SK-N-SH (cell line): ENCODE data around the gene ANKRD44. TPM values are rescaled to one million over a fixed set of nuclear protein-coding genes. Genes with fewer than 3 reads are reported as not detected.

Source experiments
- CTCF ChIA-PET: fragments of 300-600, 350-600 bp; formaldehyde crosslinking; extraction: SDS; loops from one replicate; lab custom pipeline; 2021; lab: Yijun Ruan, JAX
- POLR2A ChIA-PET: fragments of 350-600 bp; sonication (Branson Sonifier 250); formaldehyde crosslinking; extraction: SDS; loops from one replicate; lab custom pipeline; 2020; ENCODE audit warnings: antibody characterized with exemption, inconsistent platforms; lab: Yijun Ruan, JAX
- DNase-seq: peaks from one replicate; pipeline ENCODE4 v3.0.0; 2012
- H2AFZ ChIP-seq: fragments of 200-600 bp; sonication (generic); 2 replicates; pipeline ENCODE4 v1.8.1; 2016; ENCODE audit warnings: antibody characterized with exemption, mild to moderate bottlenecking, low read depth
- H3F3A ChIP-seq: fragments of 200-600 bp; sonication (generic); replicated peaks from 2 replicates; pipeline ENCODE3; 2016; ENCODE audit warnings: antibody characterized with exemption, mild to moderate bottlenecking; ENCODE audit not compliant: insufficient read depth
- H3K27ac ChIP-seq, 2 experiments: fragments of 200-500 bp in 1 of 2; fragments of 200-600 bp in 1 of 2; sonication (Bioruptor generic) in 1 of 2; sonication (generic), shearing (Covaris generic) in 1 of 2; 2 replicates each; pipeline versions ENCODE4 v1.5.1 to v1.6.1; 2014 to 2016; ENCODE audit warnings: low read depth in 2 of 2, inconsistent platforms in 1 of 2, low read length in 1 of 2, mild to moderate bottlenecking in 1 of 2, mixed read lengths in 1 of 2
- H3K27me3 ChIP-seq: fragments of 200-600 bp; sonication (generic), shearing (Covaris generic); 2 replicates; pipeline ENCODE4 v1.6.1; 2016; ENCODE audit warnings: mixed run types; ENCODE audit not compliant: insufficient read depth
- H3K36me3 ChIP-seq, 2 experiments: fragments of 200-500 bp in 1 of 2; fragments of 200-600 bp in 1 of 2; sonication (Bioruptor generic) in 1 of 2; sonication (generic) in 1 of 2; replicated peaks in 1 of 2; 2 replicates each; pipeline versions ENCODE3 to v1.5.1; 2014 to 2016; ENCODE audit warnings: low read length in 1 of 2, mild to moderate bottlenecking in 1 of 2; ENCODE audit not compliant: insufficient read depth in 2 of 2, control insufficient read depth in 1 of 2
- H3K4me1 ChIP-seq, 2 experiments: fragments of 200-500 bp in 1 of 2; fragments of 200-600 bp in 1 of 2; sonication (Bioruptor generic) in 1 of 2; sonication (generic), shearing (Covaris generic) in 1 of 2; 2 replicates each; pipeline versions ENCODE4 v1.5.1 to v1.6.1; 2014 to 2016; ENCODE audit warnings: low read depth in 1 of 2, low read length in 1 of 2, mixed run types in 1 of 2; ENCODE audit not compliant: insufficient read depth in 2 of 2, control insufficient read depth in 1 of 2
- H3K4me2 ChIP-seq: fragments of 200-600 bp; sonication (generic), shearing (Covaris generic); 2 replicates; pipeline ENCODE4 v1.6.1; 2017; ENCODE audit warnings: mixed run types
- H3K4me3 ChIP-seq, 2 experiments: fragments of 200-500 bp in 1 of 2; fragments of 200-600 bp in 1 of 2; sonication (Bioruptor generic) in 1 of 2; sonication (generic), shearing (Covaris generic) in 1 of 2; 2 replicates each; pipeline versions ENCODE4 v1.5.1 to v1.8.1; 2014 to 2016; ENCODE audit warnings: low read depth in 2 of 2, inconsistent platforms in 1 of 2, low read length in 1 of 2, mild to moderate bottlenecking in 1 of 2, mixed read lengths in 1 of 2, moderate library complexity in 1 of 2
- H3K79me2 ChIP-seq: fragments of 200-600 bp; sonication (generic); 2 replicates; pipeline ENCODE4 v1.8.1; 2017; ENCODE audit warnings: mild to moderate bottlenecking; ENCODE audit not compliant: insufficient read depth
- H3K9ac ChIP-seq: fragments of 200-600 bp; sonication (generic); 2 replicates; pipeline ENCODE4 v1.6.1; 2017; ENCODE audit warnings: mixed run types
- H3K9me2 ChIP-seq: fragments of 200-600 bp; sonication (generic); 2 replicates; pipeline ENCODE4 v1.6.1; 2017; ENCODE audit warnings: mixed run types
- H3K9me3 ChIP-seq: fragments of 200-600 bp; sonication (generic); 2 replicates; pipeline ENCODE4 v1.6.1; 2017; ENCODE audit warnings: mixed run types, mild to moderate bottlenecking, moderate library complexity
- H4K20me1 ChIP-seq: fragments of 200-600 bp; sonication (generic); 2 replicates; pipeline ENCODE4 v1.6.1; 2017; ENCODE audit warnings: mild to moderate bottlenecking, mixed run types; ENCODE audit not compliant: insufficient read depth
- CHD2 ChIP-seq: fragments of 150-350 bp; IDR thresholded peaks from 2 replicates; pipeline ENCODE4 v1.6.1; 2018; ENCODE audit warnings: low read length; ENCODE audit not compliant: partially characterized antibody
- CTCF ChIP-seq: fragments of 200-600 bp; sonication (generic); IDR thresholded peaks from 2 replicates; pipeline ENCODE4 v1.6.1; 2017; ENCODE audit warnings: antibody characterized with exemption, mild to moderate bottlenecking, moderate library complexity
- EP300 ChIP-seq, 2 experiments: IDR thresholded peaks; 2 replicates each; pipeline versions ENCODE4 v1.4.0 to v1.6.1; 2012; ENCODE audit warnings: borderline replicate concordance in 1 of 2, low read depth in 1 of 2, low read length in 1 of 2
- FOSL2 ChIP-seq: IDR thresholded peaks from 2 replicates; pipeline ENCODE4 v1.4.0; 2012; ENCODE audit warnings: low read depth, mild to moderate bottlenecking, moderate library complexity, borderline replicate concordance
- GABPA ChIP-seq: IDR thresholded peaks from 2 replicates; pipeline ENCODE4 v1.4.0; 2012; ENCODE audit warnings: low read depth, mild to moderate bottlenecking
- IRF3 ChIP-seq: fragments of 150-350 bp; IDR thresholded peaks from 2 replicates; pipeline ENCODE4 v1.6.1; 2016; ENCODE audit warnings: mild to moderate bottlenecking, low read depth, low read length
- JUND ChIP-seq: IDR thresholded peaks from 2 replicates; pipeline ENCODE4 v1.4.0; 2012
- MEF2A ChIP-seq: IDR thresholded peaks from 2 replicates; pipeline ENCODE4 v1.4.0; 2012; ENCODE audit warnings: low read depth, borderline replicate concordance
- NFIC ChIP-seq: IDR thresholded peaks from 2 replicates; pipeline ENCODE4 v1.4.0; 2012; ENCODE audit warnings: borderline replicate concordance
- NRF1 ChIP-seq: IDR thresholded peaks from 2 replicates; pipeline ENCODE4 v1.6.1; 2012; ENCODE audit warnings: low read depth, mild to moderate bottlenecking, low read length
- PBX3 ChIP-seq: IDR thresholded peaks from 2 replicates; pipeline ENCODE4; 2012
- POLR2AphosphoS5 ChIP-seq: IDR thresholded peaks from 2 replicates; pipeline ENCODE4 v1.6.1; 2012; ENCODE audit warnings: low read depth, low read length
- RAD21 ChIP-seq: IDR thresholded peaks from 2 replicates; pipeline ENCODE4 v1.6.1; 2012; ENCODE audit warnings: mild to moderate bottlenecking, low read length
- RCOR1 ChIP-seq: fragments of 150-350 bp; IDR thresholded peaks from 2 replicates; pipeline ENCODE4 v1.6.1; 2017; ENCODE audit warnings: antibody characterized with exemption, low read length
- RXRA ChIP-seq: IDR thresholded peaks from 2 replicates; pipeline ENCODE4 v1.4.0; 2012; ENCODE audit warnings: low read depth, mild to moderate bottlenecking, borderline replicate concordance
- SIN3A ChIP-seq: IDR thresholded peaks from 2 replicates; pipeline ENCODE4 v1.6.1; 2012; ENCODE audit warnings: low read depth, mild to moderate bottlenecking, low read length, moderate library complexity, borderline replicate concordance
- USF2 ChIP-seq: fragments of 150-350 bp; IDR thresholded peaks from 2 replicates; pipeline ENCODE4 v1.6.1; 2017; ENCODE audit warnings: antibody characterized with exemption, low read length, low read depth, borderline replicate concordance
- YY1 ChIP-seq: IDR thresholded peaks from 2 replicates; pipeline ENCODE4 v1.4.0; 2012; ENCODE audit warnings: low read depth, mild to moderate bottlenecking
- WGBS: methylation state at CpG from one replicate; pipeline ENCODE4 v1.1.6; 2017; ENCODE audit warnings: low lambda C conversion rate; 5-methylcytosine and 5-hydroxymethylcytosine counted together
- polyA plus RNA-seq, 3 experiments: library from polyadenylated mRNA; depleted of rRNA; stranded (reverse); fragments of >200 nt; gene quantifications; 2 replicates each; pipeline ENCODE4 v1.2.3, GENCODE V29; 2012

The ANKRD44 gene
- polyA plus RNA-seq, 1 of the 3 experiments (the other 2 are of a cell fraction): 12.5 TPM

GRCh38 chr2:197229509-197230443, 80.8 kb downstream of the ANKRD44 start:
- CTCF ChIA-PET: interaction anchor here (0.7 to 1.1 kb wide), 2 partner anchors 81 to 119 kb away, joined by 3 read pairs; no protein-coding TSS in a partner anchor
- H3K27me3 ChIP-seq: no peaks in the 10 kb centered on the region
- 63% methylated on average over 4 of the region's 4 CpGs for WGBS
- no peaks in the 10 kb centered on the region for H3K9me3 ChIP-seq
- H3K9me2 ChIP-seq: no peaks in the 10 kb centered on the region
- H3K36me3 ChIP-seq: no peaks in the 10 kb centered on the region
- H3K9ac ChIP-seq: no peak overlapping the region
- H3K4me1 ChIP-seq: peaks cover 0 to 9% of the 10 kb centered on the region in 2 experiments; a peak in 1 of 4 replicates
- no peak overlapping the region for H3K4me3 ChIP-seq
- H3K27ac ChIP-seq: no peak overlapping the region
- H3K4me2 ChIP-seq: no peak overlapping the region
- no peaks in the 10 kb centered on the region for H3F3A ChIP-seq
- no peak for DNase-seq
- H2AFZ ChIP-seq: no peak overlapping the region
- TF ChIP-seq RCOR1 (no peak), SIN3A (no peak), CHD2 (no peak), NRF1 (no peak), RAD21 (no peak), JUND (no peak), PBX3 (no peak), POLR2AphosphoS5 (no peak), NFIC (no peak), RXRA (no peak), FOSL2 (no peak), GABPA (no peak), MEF2A (no peak), IRF3 (no peak), USF2 (no peak), CTCF (no peak), EP300 (IDR thresholded peaks at IDR 0.05; ENCODE audit: borderline replicate concordance in 1 of 2, low read depth in 1 of 2, low read length in 1 of 2) (no peak), YY1 (no peak)
- POLR2A ChIA-PET: no interaction called here
- H3K79me2 ChIP-seq: no peaks in the 10 kb centered on the region
- no peaks in the 10 kb centered on the region for H4K20me1 ChIP-seq
